Smooth muscle cell (in vitro differentiated cells): Measurements from ENCODE around the gene SEC14L1. TPM values are rescaled to one million over a fixed set of nuclear protein-coding genes. Genes with fewer than 3 reads are reported as not detected.

Experiments
- DNase-seq: peaks from one replicate; lab custom pipeline; 2025; ENCODE audit not compliant: unreplicated experiment; lab: John Stamatoyannopoulos, UW
- H2AFZ ChIP-seq: fragments of 200-600 bp; sonication (generic); 2 replicates; pipeline ENCODE4 v1.6.0; 2016; ENCODE audit warnings: antibody characterized with exemption, low read depth, mild to moderate bottlenecking
- H3F3A ChIP-seq: fragments of 200-600 bp; sonication (generic); 2 replicates; pipeline ENCODE4 v1.6.0; 2017; ENCODE audit warnings: antibody characterized with exemption, low read depth
- H3K27ac ChIP-seq: fragments of 200-600 bp; sonication (generic); 2 replicates; pipeline ENCODE4 v1.5.1; 2016; ENCODE audit warnings: low read depth, mild to moderate bottlenecking
- H3K27me3 ChIP-seq: fragments of 200-600 bp; sonication (generic); 2 replicates; pipeline ENCODE4 v1.6.1; 2016; ENCODE audit warnings: low read depth, mild to moderate bottlenecking
- H3K36me3 ChIP-seq: fragments of 200-600 bp; sonication (generic); 2 replicates; pipeline ENCODE4 v1.5.1; 2016; ENCODE audit warnings: low read depth
- H3K4me1 ChIP-seq: fragments of 200-600 bp; sonication (generic); 2 replicates; pipeline ENCODE4 v1.5.1; 2016; ENCODE audit warnings: low read depth
- H3K4me2 ChIP-seq: fragments of 200-600 bp; sonication (generic); 2 replicates; pipeline ENCODE4 v1.6.0; 2016; ENCODE audit warnings: mild to moderate bottlenecking
- H3K4me3 ChIP-seq: fragments of 200-600 bp; sonication (generic); 2 replicates; pipeline ENCODE4 v1.5.1; 2016; ENCODE audit warnings: mild to moderate bottlenecking
- H3K79me2 ChIP-seq: fragments of 200-600 bp; sonication (generic); 2 replicates; pipeline ENCODE4 v1.6.0; 2016; ENCODE audit warnings: low read depth, mild to moderate bottlenecking
- H3K9ac ChIP-seq: fragments of 200-600 bp; sonication (generic); 2 replicates; pipeline ENCODE4 v1.6.0; 2016; ENCODE audit warnings: low read depth
- H3K9me3 ChIP-seq: fragments of 200-600 bp; sonication (generic); replicated peaks from 2 replicates; pipeline ENCODE4 v1.5.1; 2016; ENCODE audit warnings: low read depth
- H4K20me1 ChIP-seq: fragments of 200-600 bp; sonication (generic); 2 replicates; pipeline ENCODE4 v1.6.0; 2016; ENCODE audit warnings: low read depth
- CTCF ChIP-seq: fragments of 200-600 bp; sonication (generic); IDR thresholded peaks from 2 replicates; pipeline ENCODE4 v1.5.1; 2017; ENCODE audit warnings: borderline replicate concordance, mild to moderate bottlenecking, antibody characterized with exemption; ENCODE audit not compliant: insufficient read depth, poor library complexity, severe bottlenecking
- WGBS: methylation state at CpG from one replicate; pipeline ENCODE4 v1.1.7; 2016; ENCODE audit warnings: low lambda C conversion rate; 5-methylcytosine and 5-hydroxymethylcytosine counted together
- polyA plus RNA-seq: library from polyadenylated mRNA; unstranded; fragments of >200 nt; fragmentation: Nextera tagmentation; extraction: Ambion mirVana; gene quantifications from 2 replicates; pipeline ENCODE4 v1.2.1, GENCODE V29; 2016
- total RNA-seq: library from RNA; depleted of rRNA; stranded (reverse); fragments of >200 nt; gene quantifications from 2 replicates; pipeline ENCODE4 v1.2.3, GENCODE V29; 2014

Gene SEC14L1
- total and polyA plus RNA-seq, 2 experiments from 2014 or later = 25.1 to 25.8 TPM

GRCh38 chr17:77233127-77233526 lies 92.4 kb downstream of the SEC14L1 start:
- Histone ChIP-seq H3K27me3 (no peaks in the 10 kb centered on the region), H3K27ac (peak overlapping the region; percentile 58), H3K36me3 (no peaks in the 10 kb centered on the region), H3K9me3 (no peaks in the 10 kb centered on the region), H3F3A (no peaks in the 10 kb centered on the region), H2AFZ (no peak overlapping the region), H3K4me3 (no peak overlapping the region), H4K20me1 (no peaks in the 10 kb centered on the region), H3K4me2 (no peak overlapping the region), H3K79me2 (no peaks in the 10 kb centered on the region), H3K4me1 (no peaks in the 10 kb centered on the region), H3K9ac (no peak overlapping the region)
- WGBS = 97% methylated on average over 10 of the region's 10 CpGs
- DNase-seq = no peak
- no peak for TF ChIP-seq CTCF

- no peak for TF ChIP-seq CTCF
- Histone ChIP-seq H3K36me3 (no peaks in the 10 kb centered on the region), H3K27me3 (no peaks in the 10 kb centered on the region), H4K20me1 (no peaks in the 10 kb centered on the region), H3K4me2 (no peak overlapping the region), H3K79me2 (no peaks in the 10 kb centered on the region), H3F3A (no peaks in the 10 kb centered on the region), H3K4me1 (no peaks in the 10 kb centered on the region), H2AFZ (no peak overlapping the region), H3K27ac (peak overlapping the region; percentile 58), H3K9ac (peak overlapping the region; percentile 6), H3K4me3 (no peak overlapping the region), H3K9me3 (no peaks in the 10 kb centered on the region)
- DNase-seq = no peak
- 75% methylated on average over 21 of the region's 21 CpGs for WGBS
Observed at GRCh38 chr17:77233635-77234334, 93.0 kb downstream of the SEC14L1 start.

GRCh38 chr17:77234695-77235094 lies 93.9 kb downstream of the SEC14L1 start:
- no peak for TF ChIP-seq CTCF
- no peak overlapping the region for H3K9ac ChIP-seq
- H3F3A ChIP-seq = no peaks in the 10 kb centered on the region
- H3K36me3 ChIP-seq = no peaks in the 10 kb centered on the region
- 94% methylated on average over 9 of the region's 9 CpGs for WGBS
- H3K27me3 ChIP-seq = no peaks in the 10 kb centered on the region
- no peak overlapping the region for H3K4me2 ChIP-seq
- no peak overlapping the region for H3K4me3 ChIP-seq
- H4K20me1 ChIP-seq = no peaks in the 10 kb centered on the region
- peak overlapping the region; percentile 58 for H3K27ac ChIP-seq
- no peak for DNase-seq
- H3K9me3 ChIP-seq = no peaks in the 10 kb centered on the region
- H3K79me2 ChIP-seq = no peaks in the 10 kb centered on the region
- no peaks in the 10 kb centered on the region for H3K4me1 ChIP-seq
- H2AFZ ChIP-seq = no peak overlapping the region
